ENCODE measurements around the gene OBP2A.

OBP2A gene

DNA sequence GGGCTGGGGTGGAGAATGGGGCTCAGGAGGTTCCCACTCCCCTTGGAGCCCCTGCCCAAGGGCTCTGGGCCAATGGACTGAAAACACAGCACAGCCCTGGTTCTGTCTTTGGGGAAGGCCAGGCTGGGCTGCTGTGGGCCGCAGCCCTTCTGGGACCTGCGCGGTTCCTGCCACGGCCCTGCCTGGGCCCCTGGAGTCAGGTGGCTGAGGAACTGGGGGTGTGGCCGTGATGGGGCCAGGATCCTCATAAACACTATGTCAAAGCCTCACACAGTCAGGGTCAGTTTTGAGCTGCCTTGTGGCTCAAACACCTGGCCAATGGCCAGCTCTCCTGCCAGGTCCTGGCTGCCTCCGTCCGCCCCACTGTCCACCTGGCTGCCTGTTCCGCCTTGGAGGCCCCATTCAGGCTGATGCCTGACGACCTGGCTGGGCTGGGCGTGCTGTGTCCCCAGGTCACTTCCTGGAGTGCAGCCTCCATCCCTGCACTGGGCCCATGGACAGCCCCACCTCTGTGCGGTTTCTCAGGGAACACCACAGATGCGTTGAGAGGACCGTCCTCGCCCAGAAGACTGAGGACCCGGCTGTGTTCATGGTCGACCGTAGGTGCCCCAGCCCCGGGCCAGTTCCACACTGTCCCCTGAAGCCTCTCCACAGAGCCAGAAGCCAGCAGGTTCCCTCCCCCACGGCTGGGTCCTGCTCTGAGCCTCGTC lies 43.1 kb downstream of the OBP2A start:
- no CpG with 5 or more reads among the region's 20 CpGs for WGBS (ENCODE audit: extremely low coverage, insufficient coverage, low lambda C conversion rate)
- no peak for DNase-seq
- no peak overlapping the region for H3K4ac ChIP-seq (ENCODE audit: low read depth, low read length)

DNA sequence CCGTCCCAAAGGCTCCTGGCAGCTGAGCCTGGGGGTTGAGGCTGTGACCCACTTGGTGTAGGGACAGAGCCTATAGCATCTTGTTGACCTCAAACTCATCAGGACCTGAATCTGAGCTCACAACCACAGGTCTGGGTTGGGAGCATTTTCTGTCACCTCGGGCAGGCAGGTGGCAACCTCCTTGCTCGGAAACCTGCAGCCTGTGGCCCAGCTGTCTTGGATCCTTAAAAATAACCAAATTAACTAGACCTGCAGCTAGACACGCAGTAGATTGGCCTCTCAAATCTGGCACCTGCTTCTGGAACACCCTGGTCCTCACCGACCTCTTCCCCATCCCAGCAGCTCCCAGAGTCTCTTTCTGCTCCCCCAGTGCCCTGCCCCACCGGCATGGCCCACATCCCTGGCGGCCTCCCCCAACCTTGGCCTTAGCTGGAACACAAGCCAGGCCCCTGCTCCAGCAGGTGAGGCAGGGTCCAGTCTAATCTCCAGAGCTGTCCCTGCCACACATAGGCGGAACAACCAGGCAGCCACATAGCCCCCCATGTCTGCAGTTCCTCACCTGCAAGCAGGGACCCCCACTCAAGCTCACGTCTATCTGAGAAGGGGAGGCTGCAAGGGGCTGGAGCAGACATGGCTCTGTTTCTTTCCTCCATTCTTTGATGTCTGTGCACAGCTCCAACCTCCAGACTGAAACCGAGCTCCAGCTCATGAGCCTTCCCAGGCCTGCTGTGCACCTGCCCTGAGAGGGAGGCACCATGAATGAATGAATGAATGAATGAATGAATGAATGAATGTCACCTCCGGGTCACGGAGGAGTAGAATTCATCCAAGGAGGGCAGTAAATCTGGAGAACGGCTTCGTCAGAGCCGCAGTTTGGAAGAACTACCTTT lies 43.9 kb downstream of the OBP2A start:
- no peak overlapping the region for H3K56ac ChIP-seq (ENCODE audit: low read length)
- H3K79me2 ChIP-seq (ENCODE audit: control insufficient read depth, insufficient read depth, low read length) = no peaks in the 10 kb centered on the region
- H3K23ac ChIP-seq (ENCODE audit: low read length) = no peak overlapping the region
- H3K18ac ChIP-seq (ENCODE audit: low read length) = no peak overlapping the region
- H2BK15ac ChIP-seq (replicated peaks; ENCODE audit: low read depth) = no peak overlapping the region
- H3K4me2 ChIP-seq (ENCODE audit: low read length) = no peak overlapping the region
- no peak overlapping the region for H2AK5ac ChIP-seq (ENCODE audit: low read length)
- H4K5ac ChIP-seq (ENCODE audit: low read length) = no peak overlapping the region
- no peak overlapping the region for H3K4me3 ChIP-seq (ENCODE audit: low read length)
- no peak overlapping the region for H3K27ac ChIP-seq (ENCODE audit: low read depth, low read length)
- H3K79me1 ChIP-seq (ENCODE audit: low read length) = no peaks in the 10 kb centered on the region
- no peak overlapping the region for H2BK5ac ChIP-seq (ENCODE audit: low read length)
- H3K4ac ChIP-seq (ENCODE audit: low read depth, low read length) = no peak overlapping the region
- H3K9ac ChIP-seq (ENCODE audit: low read length) = no peak overlapping the region
- no peaks in the 10 kb centered on the region for H3K36me3 ChIP-seq (ENCODE audit: control insufficient read depth, insufficient read depth, low read length)
- H3K27me3 ChIP-seq (ENCODE audit: insufficient read depth, low read length, poor library complexity) = no peaks in the 10 kb centered on the region
- WGBS (ENCODE audit: extremely low coverage, insufficient coverage, low lambda C conversion rate) = no CpG with 5 or more reads among the region's 15 CpGs
- no peak for DNase-seq
- no peaks in the 10 kb centered on the region for H3K4me1 ChIP-seq (ENCODE audit: control insufficient read depth, low read depth, low read length)
- H4K8ac ChIP-seq (ENCODE audit: low read depth, low read length) = no peak overlapping the region
- no peak overlapping the region for H2BK120ac ChIP-seq (ENCODE audit: low read depth, low read length)

More for the DNA sequence above, 43.1 kb downstream of the OBP2A start:
- Histone ChIP-seq H3K79me1 (ENCODE audit: low read length) (no peaks in the 10 kb centered on the region), H2BK5ac (ENCODE audit: low read length) (no peak overlapping the region), H3K9ac (ENCODE audit: low read length) (no peak overlapping the region), H4K8ac (ENCODE audit: low read depth, low read length) (no peak overlapping the region), H3K23ac (ENCODE audit: low read length) (no peak overlapping the region), H2AK5ac (ENCODE audit: low read length) (no peak overlapping the region), H3K18ac (ENCODE audit: low read length) (no peak overlapping the region), H3K27ac (ENCODE audit: low read depth, low read length) (no peak overlapping the region), H2BK120ac (ENCODE audit: low read depth, low read length) (no peak overlapping the region), H3K79me2 (ENCODE audit: control insufficient read depth, insufficient read depth, low read length) (no peaks in the 10 kb centered on the region), H3K4me2 (ENCODE audit: low read length) (no peak overlapping the region), H3K56ac (ENCODE audit: low read length) (no peak overlapping the region), H2BK15ac (replicated peaks; ENCODE audit: low read depth) (no peak overlapping the region), H4K5ac (ENCODE audit: low read length) (no peak overlapping the region), H3K4me3 (ENCODE audit: low read length) (no peak overlapping the region), H3K36me3 (ENCODE audit: control insufficient read depth, insufficient read depth, low read length) (no peaks in the 10 kb centered on the region), H3K27me3 (ENCODE audit: insufficient read depth, low read length, poor library complexity) (no peaks in the 10 kb centered on the region), H3K4me1 (ENCODE audit: control insufficient read depth, low read depth, low read length) (no peaks in the 10 kb centered on the region)

DNA sequence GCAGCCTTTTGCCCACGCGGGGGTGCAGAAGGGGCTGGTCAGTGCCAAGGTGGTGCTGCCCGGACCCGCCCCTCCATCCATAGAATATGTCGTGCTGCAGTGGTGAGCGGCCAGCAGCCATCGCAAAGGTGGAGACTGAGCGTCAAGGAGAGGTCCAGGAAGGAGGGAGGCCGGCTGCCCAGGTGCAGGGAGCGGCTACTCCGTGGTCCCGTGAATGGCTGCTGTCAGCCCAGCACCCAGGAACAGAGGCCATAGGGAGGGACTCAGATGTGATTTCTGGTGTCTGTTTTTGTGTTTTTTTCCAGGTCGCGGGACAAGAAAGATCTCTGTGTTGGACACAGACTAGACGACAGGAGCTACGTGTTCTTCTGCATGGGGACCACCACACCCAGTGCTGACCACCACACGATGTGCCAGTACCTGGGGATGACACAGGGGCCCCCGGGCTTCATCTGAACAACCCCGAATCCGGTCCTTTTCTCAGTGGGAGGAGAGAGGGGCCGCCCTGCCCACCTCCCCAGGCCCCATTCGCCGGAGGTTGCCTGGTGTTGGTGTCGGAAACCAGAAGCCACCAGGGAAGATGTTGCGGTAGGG lies 44.7 kb downstream of the OBP2A start:
- H3K56ac ChIP-seq (ENCODE audit: low read length) = no peak overlapping the region
- WGBS (ENCODE audit: extremely low coverage, insufficient coverage, low lambda C conversion rate) = no CpG with 5 or more reads among the region's 25 CpGs
- H4K5ac ChIP-seq (ENCODE audit: low read length) = no peak overlapping the region
- H3K4me1 ChIP-seq (ENCODE audit: control insufficient read depth, low read depth, low read length) = no peaks in the 10 kb centered on the region
- H2AK5ac ChIP-seq (ENCODE audit: low read length) = no peak overlapping the region
- no peaks in the 10 kb centered on the region for H3K79me2 ChIP-seq (ENCODE audit: control insufficient read depth, insufficient read depth, low read length)
- no peaks in the 10 kb centered on the region for H3K27me3 ChIP-seq (ENCODE audit: insufficient read depth, low read length, poor library complexity)
- H3K23ac ChIP-seq (ENCODE audit: low read length) = no peak overlapping the region
- H3K4me2 ChIP-seq (ENCODE audit: low read length) = no peak overlapping the region
- no peak overlapping the region for H3K27ac ChIP-seq (ENCODE audit: low read depth, low read length)
- H4K8ac ChIP-seq (ENCODE audit: low read depth, low read length) = no peak overlapping the region
- no peak overlapping the region for H2BK5ac ChIP-seq (ENCODE audit: low read length)
- DNase-seq = no peak
- H3K79me1 ChIP-seq (ENCODE audit: low read length) = no peaks in the 10 kb centered on the region
- H2BK120ac ChIP-seq (ENCODE audit: low read depth, low read length) = no peak overlapping the region
- no peak overlapping the region for H3K9ac ChIP-seq (ENCODE audit: low read length)
- H3K4ac ChIP-seq (ENCODE audit: low read depth, low read length) = no peak overlapping the region
- no peak overlapping the region for H3K18ac ChIP-seq (ENCODE audit: low read length)
- H2BK15ac ChIP-seq (replicated peaks; ENCODE audit: low read depth) = no peak overlapping the region
- no peak overlapping the region for H3K4me3 ChIP-seq (ENCODE audit: low read length)
- no peaks in the 10 kb centered on the region for H3K36me3 ChIP-seq (ENCODE audit: control insufficient read depth, insufficient read depth, low read length)

DNA sequence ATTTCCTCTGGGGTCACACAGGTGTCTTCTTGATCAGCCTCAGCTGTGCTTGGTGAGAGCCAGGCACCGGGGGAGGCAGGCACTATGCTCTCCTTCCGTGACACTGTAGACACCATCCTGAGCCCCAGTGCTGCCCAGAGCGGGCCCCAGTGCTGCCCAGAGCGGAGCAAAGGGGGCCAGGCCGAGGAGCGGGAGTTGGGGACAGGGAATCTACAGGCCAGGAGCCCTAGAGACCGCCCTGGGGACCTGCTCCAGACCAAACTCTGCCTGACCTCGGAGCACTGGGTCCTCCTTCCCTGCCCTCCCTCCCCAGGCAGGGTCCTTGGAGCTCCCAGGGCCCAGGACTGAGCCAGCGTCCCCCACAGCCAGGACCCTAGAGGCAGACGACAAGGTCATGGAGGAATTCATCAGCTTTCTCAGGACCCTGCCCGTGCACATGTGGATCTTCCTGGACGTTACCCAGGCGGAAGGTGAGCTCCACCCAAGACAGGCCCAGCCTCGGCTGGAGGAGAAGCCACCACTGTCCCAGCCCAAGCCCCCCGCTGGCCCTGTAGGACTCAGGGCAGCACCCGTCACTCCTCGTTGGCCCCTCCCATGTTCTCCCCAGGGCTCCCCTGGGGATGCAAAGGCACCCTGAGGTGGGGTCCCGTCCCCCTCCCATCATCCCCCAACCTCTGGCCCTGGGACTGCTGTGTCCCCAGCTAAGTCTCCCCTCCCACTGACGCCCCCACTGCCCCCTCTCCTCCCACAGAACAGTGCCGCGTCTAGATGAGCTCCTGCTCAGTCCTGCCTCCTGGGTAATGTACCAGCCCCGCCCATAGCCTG lies 45.8 kb downstream of the OBP2A start:
- Histone ChIP-seq H3K79me1 (ENCODE audit: low read length) (no peaks in the 10 kb centered on the region), H4K5ac (ENCODE audit: low read length) (no peak overlapping the region), H2BK5ac (ENCODE audit: low read length) (no peak overlapping the region), H3K9ac (ENCODE audit: low read length) (no peak overlapping the region), H3K4me1 (ENCODE audit: control insufficient read depth, low read depth, low read length) (no peaks in the 10 kb centered on the region), H3K27ac (ENCODE audit: low read depth, low read length) (no peak overlapping the region), H3K79me2 (ENCODE audit: control insufficient read depth, insufficient read depth, low read length) (no peaks in the 10 kb centered on the region), H3K23ac (ENCODE audit: low read length) (no peak overlapping the region), H3K56ac (ENCODE audit: low read length) (no peak overlapping the region), H3K4me2 (ENCODE audit: low read length) (no peak overlapping the region), H3K27me3 (ENCODE audit: insufficient read depth, low read length, poor library complexity) (no peaks in the 10 kb centered on the region), H3K4ac (ENCODE audit: low read depth, low read length) (no peak overlapping the region), H2AK5ac (ENCODE audit: low read length) (no peak overlapping the region), H2BK120ac (ENCODE audit: low read depth, low read length) (no peak overlapping the region), H2BK15ac (replicated peaks; ENCODE audit: low read depth) (no peak overlapping the region), H3K4me3 (ENCODE audit: low read length) (no peak overlapping the region), H4K8ac (ENCODE audit: low read depth, low read length) (no peak overlapping the region), H3K18ac (ENCODE audit: low read length) (no peak overlapping the region), H3K36me3 (ENCODE audit: control insufficient read depth, insufficient read depth, low read length) (no peaks in the 10 kb centered on the region)
- no CpG with 5 or more reads among the region's 22 CpGs for WGBS (ENCODE audit: extremely low coverage, insufficient coverage, low lambda C conversion rate)
- no peak for DNase-seq

DNA sequence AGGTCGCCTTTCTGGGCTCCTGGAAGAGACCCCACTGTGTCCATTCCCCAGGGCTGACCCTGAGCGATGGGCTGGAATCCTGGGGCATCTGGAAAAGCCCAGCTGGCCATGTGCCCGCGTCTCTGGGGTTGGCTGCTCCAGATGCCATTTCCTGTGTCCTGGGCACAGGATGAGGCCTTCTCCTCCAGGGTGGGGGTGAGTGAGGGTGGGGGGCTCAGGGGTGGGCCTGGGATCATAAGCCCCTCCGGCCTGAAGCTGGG lies 46.3 kb downstream of the OBP2A start:
- no peak overlapping the region for H2BK5ac ChIP-seq (ENCODE audit: low read length)
- H3K56ac ChIP-seq (ENCODE audit: low read length) = no peak overlapping the region
- H2BK120ac ChIP-seq (ENCODE audit: low read depth, low read length) = no peak overlapping the region
- no CpG with 5 or more reads among the region's 5 CpGs for WGBS (ENCODE audit: extremely low coverage, insufficient coverage, low lambda C conversion rate)
- no peak overlapping the region for H4K5ac ChIP-seq (ENCODE audit: low read length)
- no peak overlapping the region for H3K4ac ChIP-seq (ENCODE audit: low read depth, low read length)
- H3K79me1 ChIP-seq (ENCODE audit: low read length) = no peaks in the 10 kb centered on the region
- no peaks in the 10 kb centered on the region for H3K79me2 ChIP-seq (ENCODE audit: control insufficient read depth, insufficient read depth, low read length)
- no peaks in the 10 kb centered on the region for H3K27me3 ChIP-seq (ENCODE audit: insufficient read depth, low read length, poor library complexity)
- no peak overlapping the region for H3K4me2 ChIP-seq (ENCODE audit: low read length)
- no peaks in the 10 kb centered on the region for H3K4me1 ChIP-seq (ENCODE audit: control insufficient read depth, low read depth, low read length)
- no peaks in the 10 kb centered on the region for H3K36me3 ChIP-seq (ENCODE audit: control insufficient read depth, insufficient read depth, low read length)
- no peak overlapping the region for H2AK5ac ChIP-seq (ENCODE audit: low read length)
- no peak overlapping the region for H3K4me3 ChIP-seq (ENCODE audit: low read length)
- no peak overlapping the region for H3K23ac ChIP-seq (ENCODE audit: low read length)
- no peak overlapping the region for H3K27ac ChIP-seq (ENCODE audit: low read depth, low read length)
- no peak overlapping the region for H2BK15ac ChIP-seq (replicated peaks; ENCODE audit: low read depth)
- no peak overlapping the region for H3K18ac ChIP-seq (ENCODE audit: low read length)
- H4K8ac ChIP-seq (ENCODE audit: low read depth, low read length) = no peak overlapping the region
- DNase-seq = no peak
- no peak overlapping the region for H3K9ac ChIP-seq (ENCODE audit: low read length)
